HG03442 (cell line): ENCODE results near the gene ADARB1.

Source experiments
- ATAC-seq: cut with Tn5 transposase; IDR thresholded peaks from one replicate; pipeline ENCODE4 v1.9.1; 2021; ENCODE audit warnings: mild to moderate bottlenecking, moderate library complexity; ENCODE audit not compliant: unreplicated experiment

The ADARB1 gene

DNA sequence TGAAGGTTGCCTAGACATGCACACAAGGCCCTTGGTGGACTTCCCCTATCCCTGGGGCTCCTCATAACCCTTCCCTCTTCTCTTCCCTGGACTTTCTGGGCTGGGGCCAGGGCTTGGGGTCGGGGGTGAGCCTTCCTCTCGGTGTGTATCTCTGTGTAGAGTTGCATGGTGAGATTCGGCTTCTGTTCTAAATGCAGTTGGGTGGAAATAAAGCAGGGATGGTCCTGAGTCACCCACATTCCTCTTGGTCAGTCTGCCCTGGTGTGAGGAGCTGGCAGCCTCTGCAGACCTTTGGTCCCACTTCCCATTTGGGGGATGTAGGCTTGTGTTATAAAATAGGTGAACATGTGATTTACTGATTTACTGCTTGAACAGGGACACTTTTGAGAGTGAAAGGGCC, 38.0 kb downstream of the ADARB1 start:
- ATAC-seq = no peak

DNA sequence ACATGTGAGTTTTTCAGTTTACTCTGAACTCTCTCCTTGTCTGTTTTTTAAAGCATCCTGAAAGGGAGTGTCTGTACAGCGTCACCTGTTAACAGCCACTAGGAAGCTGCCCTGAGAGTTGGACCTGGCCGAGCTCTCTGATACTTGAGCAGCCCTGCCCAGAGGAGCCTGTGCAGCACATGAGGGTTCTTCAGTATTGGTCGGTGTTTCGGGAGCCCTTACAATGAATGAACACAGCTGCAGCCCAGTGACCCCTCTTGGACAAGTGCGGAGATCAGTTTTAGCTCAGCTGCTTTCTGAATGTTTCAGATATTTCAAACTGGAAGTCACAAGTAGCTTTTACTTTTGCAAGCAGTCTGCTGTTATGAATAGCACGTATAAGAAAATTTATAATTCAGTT, 39.2 kb downstream of the ADARB1 start:
- no peak for ATAC-seq

DNA sequence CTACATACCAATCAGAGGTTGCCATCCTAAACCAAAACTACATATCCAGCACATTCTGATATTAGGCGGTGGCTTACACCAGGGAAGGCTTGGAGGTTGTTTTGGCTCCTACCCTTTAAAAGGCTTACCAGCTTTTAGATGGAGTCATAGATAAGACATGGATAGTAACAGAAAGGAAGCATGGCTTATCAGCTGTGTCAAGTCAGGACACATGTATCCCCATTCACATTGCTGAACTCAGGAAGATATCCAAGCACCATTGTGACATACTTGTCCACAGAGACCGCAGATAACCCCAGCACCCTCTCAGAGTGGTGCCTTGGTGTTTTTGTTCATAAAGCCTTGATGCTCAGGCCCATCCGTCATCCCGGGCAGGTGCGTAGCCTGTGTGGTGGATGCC, 39.7 kb downstream of the ADARB1 start:
- no peak for ATAC-seq

DNA sequence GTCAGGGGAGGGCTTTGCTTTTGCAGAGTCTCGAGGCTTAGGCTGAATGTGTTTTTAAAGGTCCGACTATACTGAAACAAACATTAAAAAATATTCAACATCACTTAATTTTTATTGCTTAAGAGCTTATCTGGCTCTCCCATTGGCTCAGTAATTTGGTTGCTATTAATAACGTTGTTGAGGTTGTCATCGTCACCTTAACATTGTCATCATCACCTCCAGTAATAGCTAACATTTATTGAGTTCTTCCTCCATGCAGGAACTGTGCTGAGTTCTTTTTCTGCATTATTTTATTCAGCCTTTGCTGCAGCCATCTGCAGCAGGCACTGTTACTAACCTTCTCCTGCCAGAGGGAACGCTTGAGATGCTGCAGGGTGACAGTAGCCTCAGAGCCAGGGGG, 40.1 kb downstream of the ADARB1 start:
- ATAC-seq = no peak

DNA sequence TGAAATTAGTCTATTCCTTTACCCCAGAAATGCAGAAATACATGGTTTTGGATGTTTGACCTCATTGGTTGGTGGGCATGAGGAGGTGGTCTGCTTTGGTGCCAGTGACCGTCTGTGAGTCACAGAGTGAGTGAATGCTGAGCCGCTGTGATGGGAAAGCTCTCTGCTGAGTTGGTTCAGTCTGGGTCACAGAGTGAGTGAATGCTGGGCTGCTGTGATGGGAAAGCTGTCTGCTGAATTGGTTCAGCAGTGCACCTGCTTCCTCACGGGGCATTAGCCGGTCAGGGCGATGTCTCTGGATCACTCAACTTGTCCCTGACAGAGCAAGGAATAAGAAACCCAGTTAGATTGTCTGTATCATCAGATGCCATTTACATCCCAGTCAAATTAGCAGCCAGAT, 40.8 kb downstream of the ADARB1 start:
- ATAC-seq = no peak

DNA sequence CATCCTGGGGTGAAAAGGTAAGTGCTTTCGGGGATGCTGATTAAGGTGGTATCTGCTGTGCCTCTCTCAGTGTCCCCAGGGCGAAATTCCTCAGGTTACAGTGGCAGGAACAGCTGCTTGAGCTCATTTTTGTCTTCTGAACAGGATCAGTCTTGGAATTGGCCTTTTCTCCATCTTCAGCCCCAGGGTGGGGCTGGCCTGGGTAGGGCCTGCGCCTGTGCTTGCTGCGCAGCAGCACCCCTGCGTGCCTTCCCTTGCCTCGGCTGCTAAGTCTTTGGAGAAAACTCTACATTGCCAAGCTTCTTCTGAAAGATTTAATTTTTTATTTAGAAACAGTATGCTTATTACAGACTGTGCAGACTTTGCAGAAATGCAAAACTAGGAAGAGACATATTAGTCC, 41.7 kb downstream of the ADARB1 start:
- no peak for ATAC-seq

DNA sequence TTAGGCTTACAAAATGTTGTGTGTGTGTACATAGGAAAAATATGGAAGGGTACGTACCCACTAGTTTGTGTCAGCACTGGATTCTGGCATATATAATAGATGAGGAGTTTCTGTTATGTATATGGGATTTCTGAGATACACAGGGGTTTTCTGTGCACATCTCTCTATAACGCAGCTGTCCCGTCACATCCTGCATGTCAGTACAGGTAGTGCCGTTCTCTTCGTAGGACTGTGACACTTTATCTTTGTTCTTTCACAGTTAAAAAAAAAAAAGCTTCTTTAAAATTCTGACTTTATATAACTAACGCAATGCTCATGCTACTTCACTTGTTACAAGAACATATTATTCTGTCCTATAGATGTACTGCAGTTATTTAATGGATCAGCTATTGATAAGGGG, 42.9 kb downstream of the ADARB1 start:
- ATAC-seq = no peak

DNA sequence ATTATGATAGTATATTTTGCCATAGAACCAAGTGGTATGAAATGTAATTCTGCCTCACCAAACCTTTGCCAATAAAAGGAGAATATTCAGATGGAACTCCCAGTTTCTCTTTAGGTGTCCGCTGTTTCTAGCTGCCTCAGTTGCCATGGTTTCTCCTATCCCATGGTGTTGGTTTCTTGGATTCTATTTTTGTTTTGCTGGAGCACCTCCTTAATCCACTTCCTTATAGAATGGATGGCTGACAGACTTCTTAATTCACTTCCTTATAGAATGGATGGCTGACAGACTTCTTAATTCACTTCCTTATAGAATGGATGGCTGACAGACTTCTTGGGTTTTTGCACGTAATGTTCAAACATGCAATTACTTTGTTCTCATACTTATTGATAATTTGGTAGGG, 43.7 kb downstream of the ADARB1 start:
- no peak for ATAC-seq

DNA sequence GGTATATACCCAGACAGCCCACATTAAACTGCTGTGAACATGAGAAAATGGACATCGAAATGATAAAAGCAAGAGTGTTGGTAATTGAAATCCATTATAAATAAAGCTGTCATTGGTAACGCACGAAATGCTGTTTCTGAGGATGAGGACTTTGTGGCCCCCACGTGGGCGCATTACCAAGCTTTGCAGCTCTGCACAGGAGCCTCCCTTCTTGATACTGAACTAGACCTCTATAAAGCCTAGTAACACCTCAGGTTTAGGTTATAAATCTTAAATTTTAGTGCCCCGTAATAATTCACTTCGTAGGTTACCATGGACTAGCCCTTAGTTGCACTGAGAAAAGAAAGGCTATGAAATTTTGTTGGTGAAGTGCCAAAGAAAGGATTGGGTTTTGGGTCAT, 45.4 kb downstream of the ADARB1 start:
- no peak for ATAC-seq

DNA sequence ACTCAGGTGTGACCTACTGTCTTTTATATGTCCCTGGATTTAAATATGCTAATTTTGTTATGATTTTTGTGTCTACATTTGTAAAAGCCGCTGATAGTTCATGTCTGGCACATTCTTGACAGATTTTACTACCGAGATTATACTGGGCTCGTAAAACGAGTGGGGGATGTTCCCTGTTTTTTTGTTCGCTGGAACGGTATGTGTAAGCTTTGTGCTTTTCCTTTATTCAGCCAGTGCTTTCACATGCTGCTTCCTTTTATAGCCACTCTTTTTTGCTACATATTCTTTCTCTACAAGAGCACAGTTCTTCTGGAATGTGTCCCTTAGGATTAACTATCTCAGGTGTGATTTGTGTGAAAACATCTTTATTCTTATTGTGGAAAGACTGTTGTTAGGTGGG, 46.6 kb downstream of the ADARB1 start:
- no peak for ATAC-seq

DNA sequence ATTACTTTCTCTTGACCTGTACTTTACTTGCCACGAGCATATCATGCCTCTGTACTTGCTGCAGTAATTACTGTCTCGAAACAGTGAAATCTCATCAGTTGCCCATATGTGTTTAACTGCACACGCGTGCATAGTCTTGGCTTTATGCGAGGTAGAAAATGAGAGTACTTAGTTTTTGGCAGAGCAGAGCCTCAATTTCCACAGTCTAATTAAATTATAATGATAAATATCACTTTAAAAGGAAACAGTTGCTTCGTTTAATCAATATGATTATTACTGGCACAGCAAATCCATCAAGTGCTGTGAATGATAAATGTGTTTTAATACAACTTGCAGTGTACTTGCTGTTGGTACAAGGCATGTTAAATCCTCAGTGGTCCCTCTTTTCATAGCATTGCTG, 47.6 kb downstream of the ADARB1 start:
- ATAC-seq = no peak

DNA sequence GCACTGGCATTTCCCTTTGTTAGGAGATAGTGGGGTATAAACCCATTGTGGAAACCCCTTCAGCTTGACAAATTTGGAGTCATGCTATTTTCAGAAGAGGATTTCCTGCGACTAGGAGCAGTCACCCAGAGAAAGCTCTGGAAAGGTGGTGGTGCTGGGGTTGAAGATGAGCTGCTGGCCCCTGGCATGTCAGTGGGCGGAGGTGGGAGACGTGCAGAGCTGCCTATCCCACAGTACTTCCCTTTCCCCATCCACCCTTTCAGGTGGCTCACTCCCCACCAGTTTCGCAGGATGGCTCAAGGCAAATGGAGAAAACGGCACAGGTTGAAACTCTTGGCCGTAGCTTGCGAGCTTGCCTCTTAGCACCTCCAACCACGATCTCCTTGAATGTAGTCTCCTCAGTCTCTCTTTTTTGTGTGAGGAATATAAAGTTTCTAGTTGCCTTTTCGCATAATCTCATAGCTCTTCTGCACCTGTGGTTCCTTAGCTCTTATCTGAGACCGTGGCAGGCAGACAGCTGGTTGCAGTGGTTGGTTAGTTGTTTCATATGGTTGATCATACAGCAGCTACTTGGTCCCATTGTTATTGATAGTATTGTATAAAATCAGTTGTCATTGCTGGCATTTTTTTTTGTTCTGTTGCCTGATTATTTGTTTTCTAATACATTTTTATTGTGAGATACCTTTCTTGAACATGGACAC, 48.2 kb downstream of the ADARB1 start:
- ATAC-seq = no peak

DNA sequence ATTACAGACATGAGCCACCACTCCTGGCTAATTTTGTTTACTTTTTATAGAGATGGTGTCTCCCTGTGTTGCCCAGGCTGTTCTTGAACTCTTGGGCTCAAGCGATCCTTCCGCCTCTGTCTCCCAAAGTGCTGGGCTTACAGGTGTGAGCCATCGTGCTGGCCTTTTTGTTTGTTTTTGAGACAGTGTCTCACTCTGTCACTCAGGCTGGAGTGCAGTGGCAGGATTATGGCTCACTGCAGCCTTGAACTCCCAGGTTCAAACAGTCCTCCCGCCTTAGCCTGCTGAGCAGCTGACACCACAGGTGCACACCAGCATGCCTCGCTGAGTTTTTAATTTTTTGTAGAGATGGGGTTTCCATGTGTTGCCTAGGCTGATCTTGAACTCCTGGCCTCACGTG, 49.1 kb downstream of the ADARB1 start:
- no peak for ATAC-seq

DNA sequence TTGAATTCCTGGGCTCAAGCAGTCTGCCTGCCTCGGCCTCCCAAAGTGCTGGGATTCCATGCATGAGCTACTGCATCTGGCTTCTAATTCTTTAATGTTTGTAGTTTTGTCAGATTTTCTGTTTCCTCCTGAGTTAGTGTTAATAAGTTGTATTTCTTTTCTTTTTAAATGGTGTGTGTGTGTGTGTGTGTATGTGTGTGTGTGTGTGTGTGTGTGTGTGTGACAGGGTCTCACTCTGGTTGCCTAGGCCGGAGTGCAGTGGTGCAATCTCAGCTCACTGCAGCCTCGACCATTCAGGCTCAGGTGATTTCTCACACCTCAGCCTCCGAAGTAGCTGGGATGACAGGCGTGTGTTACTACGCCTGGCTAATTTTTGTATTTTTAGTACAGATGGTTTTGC, 50.2 kb downstream of the ADARB1 start:
- no peak for ATAC-seq

DNA sequence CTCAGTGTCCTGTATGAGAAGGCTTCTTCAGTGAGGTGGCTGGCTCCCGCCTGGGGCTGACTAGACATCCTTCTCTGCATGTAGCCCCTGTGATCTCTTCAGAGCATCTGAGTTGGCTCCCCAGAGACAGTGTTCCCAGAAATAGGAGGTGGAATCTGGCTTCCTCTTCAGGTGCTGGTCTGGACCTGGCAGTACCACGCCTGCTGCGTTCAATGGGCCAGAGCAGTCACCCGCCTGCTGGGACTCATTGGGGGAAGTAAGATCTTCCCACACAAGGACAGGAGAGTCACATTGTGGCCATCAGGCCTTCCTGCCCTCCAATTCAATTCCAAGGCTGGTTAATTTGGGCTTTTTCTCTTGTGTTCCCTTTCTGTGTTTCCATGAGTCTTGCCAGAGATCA, 51.0 kb downstream of the ADARB1 start:
- no peak for ATAC-seq

DNA sequence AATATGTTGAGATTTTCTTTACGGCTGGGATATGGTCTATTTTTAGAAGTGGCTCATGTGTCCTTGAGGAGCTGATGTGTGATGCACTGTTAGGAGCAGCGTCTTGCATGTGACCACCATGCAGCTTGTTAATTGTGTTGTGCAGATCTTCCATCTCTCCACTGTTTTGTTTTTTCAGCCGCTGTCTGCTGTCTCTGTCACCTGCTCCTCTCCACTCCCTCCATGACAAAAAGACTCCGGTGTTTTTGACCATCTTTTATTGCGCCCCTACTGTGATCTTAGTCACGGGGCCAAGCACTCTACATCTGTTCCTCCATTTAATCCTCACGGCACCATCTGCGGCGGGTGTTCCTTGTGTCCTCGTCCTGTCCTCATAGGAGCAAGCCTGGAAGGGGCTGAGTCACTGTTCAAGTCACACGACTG, 51.8 kb downstream of the ADARB1 start:
- ATAC-seq = no peak

DNA sequence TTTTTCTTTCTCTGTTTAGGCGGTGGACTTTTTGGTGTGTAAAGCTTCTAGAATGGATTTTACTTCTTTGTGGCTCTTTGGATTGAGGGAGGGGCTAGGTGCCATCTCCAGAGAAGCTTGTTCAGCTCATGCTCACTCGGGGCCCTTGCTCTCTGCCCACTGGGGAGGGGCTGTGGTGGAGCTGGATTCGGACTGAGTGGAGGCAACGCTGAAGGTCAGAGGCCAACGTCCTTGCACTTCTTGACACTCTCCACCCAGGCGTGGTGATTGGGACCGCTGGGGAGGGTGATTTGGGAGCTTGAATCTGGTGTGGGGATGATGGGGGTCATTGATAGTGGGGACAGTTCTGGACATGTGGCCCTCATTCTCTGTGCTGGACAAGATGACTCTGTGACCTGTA, 52.6 kb downstream of the ADARB1 start:
- ATAC-seq = no peak

DNA sequence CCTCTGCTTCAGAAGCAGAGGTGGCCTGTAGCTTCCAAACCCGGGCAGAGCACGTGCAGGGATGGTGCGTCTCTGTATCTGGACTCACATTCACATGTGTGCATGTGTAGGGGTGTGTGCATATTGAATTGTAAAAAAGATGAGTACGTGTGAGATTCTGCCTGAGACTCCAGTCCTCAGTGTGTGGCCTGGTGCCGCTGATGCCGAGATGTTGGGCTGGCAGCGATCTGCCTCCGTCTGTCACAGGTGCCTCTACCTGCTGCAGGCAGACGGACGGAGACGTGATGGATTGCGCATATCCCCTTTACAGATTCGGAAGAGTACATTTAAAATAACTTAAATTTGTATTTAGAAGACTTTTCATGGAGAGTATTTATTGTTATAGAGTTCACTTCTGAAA, 53.6 kb downstream of the ADARB1 start:
- no peak for ATAC-seq

DNA sequence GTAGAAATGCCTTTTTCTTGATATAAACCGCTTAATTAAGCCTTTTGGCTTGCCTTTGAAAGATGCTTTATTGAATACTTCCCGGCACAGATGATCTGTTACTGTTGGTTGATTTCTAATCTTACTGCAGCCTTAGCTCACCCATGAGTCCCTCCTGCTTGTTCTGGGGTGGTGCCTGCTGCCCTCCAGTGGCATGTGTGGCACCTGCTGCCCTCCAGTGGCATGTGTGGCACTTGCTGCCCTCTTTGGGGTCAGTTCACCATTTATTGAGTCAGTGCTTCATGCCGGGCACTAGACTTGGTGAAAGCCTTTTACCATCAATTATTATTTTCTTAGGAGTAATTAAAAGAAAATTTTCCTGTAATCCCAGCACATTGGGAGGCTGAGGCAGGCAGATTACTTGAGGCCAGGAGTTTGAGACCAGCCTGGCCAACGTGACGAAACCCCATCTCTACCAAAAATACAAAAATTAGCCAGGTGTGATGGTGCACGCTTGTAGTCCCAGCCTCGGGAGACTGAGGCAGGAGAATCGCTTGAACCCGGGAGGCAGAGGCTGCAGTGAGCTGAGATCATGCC, 54.3 kb downstream of the ADARB1 start:
- no peak for ATAC-seq

DNA sequence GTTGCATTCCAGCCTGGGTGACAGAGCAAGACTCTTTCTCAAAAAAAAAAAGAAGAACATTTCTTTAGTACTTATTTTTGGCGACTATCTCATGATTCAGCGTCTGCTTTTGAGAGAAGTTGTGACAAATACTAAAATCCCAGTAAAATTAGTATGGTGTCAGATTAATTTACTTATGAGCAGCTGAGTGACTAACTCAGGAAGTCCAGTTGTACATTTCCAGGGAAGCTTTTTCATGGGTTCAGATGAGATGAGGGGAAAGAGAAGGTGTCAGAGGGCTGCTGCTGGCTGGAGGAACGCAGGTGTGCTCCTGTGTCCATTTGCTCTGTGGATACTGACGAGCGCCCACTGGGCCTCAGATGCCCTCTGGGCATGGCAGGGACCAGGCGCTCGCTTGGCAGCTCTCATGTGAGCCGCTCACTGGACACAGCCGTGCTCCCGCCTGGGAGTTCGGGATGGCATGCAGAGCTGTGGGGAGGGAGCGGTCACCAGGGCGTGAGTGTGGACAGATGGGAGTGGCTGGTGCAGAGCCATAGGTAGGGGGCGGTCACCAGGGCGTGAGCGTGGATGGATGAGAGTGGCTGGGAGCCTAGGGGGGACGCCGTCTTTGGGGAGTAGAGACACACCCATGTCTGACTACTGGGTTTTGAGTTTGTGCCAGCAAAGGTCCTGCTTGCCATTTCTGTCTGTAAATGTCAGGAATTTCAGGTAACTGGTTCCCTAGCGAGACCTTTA, 55.0 kb downstream of the ADARB1 start:
- no peak for ATAC-seq

DNA sequence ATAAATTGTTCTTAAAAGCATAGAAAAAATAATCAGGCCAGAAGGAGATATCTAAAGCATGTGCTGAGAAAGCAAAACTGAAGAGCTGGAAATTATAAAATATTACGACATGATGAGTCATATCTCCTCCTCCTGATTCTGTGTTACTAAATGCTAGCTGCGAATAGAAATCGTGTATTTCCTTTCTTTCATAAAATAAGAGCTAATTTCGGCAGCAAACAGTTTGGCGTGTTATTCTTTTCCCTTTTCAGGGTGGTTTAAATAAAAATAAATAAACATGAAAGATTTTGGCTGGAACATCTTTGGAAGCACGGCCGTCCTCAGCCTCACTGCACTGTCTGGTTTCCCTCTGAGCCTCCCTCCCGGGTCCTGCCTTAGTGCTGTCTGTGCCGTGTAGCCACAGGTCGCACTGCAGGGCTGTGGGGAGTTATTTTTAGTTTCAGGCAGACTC, 56.0 kb downstream of the ADARB1 start:
- ATAC-seq = no peak

DNA sequence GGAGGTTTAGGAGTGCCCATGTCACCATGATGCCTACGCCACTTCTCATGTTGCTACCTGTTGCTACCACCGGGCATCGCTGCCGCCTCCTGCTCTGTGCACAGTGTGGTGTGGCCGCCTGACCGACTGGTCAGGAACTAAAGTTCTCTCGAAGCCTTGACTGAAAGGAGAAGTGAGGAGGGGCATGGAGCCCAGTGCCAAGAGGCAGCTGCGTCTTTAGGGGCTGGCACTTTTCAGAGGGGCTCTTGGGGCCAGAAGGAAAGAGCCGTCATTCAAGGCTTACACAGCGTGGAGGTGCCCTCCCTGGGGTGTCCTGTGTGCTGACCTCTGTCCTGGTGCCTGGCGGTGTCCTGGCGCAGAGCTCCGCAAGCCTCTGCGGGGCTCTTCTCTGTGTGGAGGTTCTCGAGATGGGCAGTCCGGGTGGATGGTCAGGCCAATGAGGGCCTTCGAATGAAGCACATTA, 57.2 kb downstream of the ADARB1 start:
- ATAC-seq = no peak
